ENCODE results near the gene SLC27A5. TPM values are rescaled to one million over a fixed set of nuclear protein-coding genes. Genes with fewer than 3 reads are reported as not detected.
A peak's percentile ranks its signal among the peaks of the same experiment; 100 is the strongest.

The SLC27A5 gene
- total and polyA plus RNA-seq, 9 of the 15 experiments (the other 6 are each of a cell fraction or from before 2014, with no cell fraction given): 42.2 to 318 (median 64.7) TPM

GRCh38 chr19:58519355-58520256 lies 7.8 kb upstream of the SLC27A5 start, which contains the start of gene ZBTB45 (continued):
- TF ChIP-seq, protein P1, sequence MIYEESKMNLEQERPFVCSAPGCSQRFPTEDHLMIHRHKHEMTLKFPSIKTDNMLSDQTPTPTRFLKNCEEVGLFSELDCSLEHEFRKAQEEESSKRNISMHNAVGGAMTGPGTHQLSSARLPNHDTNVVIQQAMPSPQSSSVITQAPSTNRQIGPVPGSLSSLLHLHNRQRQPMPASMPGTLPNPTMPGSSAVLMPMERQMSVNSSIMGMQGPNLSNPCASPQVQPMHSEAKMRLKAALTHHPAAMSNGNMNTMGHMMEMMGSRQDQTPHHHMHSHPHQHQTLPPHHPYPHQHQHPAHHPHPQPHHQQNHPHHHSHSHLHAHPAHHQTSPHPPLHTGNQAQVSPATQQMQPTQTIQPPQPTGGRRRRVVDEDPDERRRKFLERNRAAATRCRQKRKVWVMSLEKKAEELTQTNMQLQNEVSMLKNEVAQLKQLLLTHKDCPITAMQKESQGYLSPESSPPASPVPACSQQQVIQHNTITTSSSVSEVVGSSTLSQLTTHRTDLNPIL (CRISPR knock-in tag; IDR thresholded peaks at IDR 0.05): no peak
- TF ChIP-seq NR1H2 (CRISPR knock-in tag; IDR thresholded peaks at IDR 0.05): no peak
- no peak for TF ChIP-seq ILK (tag; IDR thresholded peaks at IDR 0.05; ENCODE audit: borderline replicate concordance, low read depth)
- no peak for TF ChIP-seq NFE2L1 (tag; IDR thresholded peaks at IDR 0.05; ENCODE audit: borderline replicate concordance, low read depth)
- TF ChIP-seq ZNF696 (CRISPR knock-in tag; conservative IDR thresholded peaks at IDR 0.05): no peak
- 0 out of 2 replicates have a peak, but pooled peaks have one; percentile 20 for TF ChIP-seq ZNF589 (CRISPR knock-in tag; IDR thresholded peaks at IDR 0.05; ENCODE audit: low read depth)
- TF ChIP-seq SUPT5H (IDR thresholded peaks at IDR 0.05): peak; percentile 84
- TF ChIP-seq KAT2B (IDR thresholded peaks at IDR 0.05; ENCODE audit: low read depth, low read length): no peak
- no peak for TF ChIP-seq BDP1 (IDR thresholded peaks at IDR 0.05; ENCODE audit: insufficient read depth, insufficient read length)
- peak; percentile 83; the same call in 1 of the 2 replicates for TF ChIP-seq RFX1 (IDR thresholded peaks at IDR 0.05)
- no peak for TF ChIP-seq RBM15 (IDR thresholded peaks at IDR 0.05; ENCODE audit: insufficient read depth, low read length)
- TF ChIP-seq ZFP1 (CRISPR knock-in tag; IDR thresholded peaks at IDR 0.05): no peak
- no peak for TF ChIP-seq ARHGAP35 (IDR thresholded peaks at IDR 0.05; ENCODE audit: partially characterized antibody)
- no peak for TF ChIP-seq ZNF408 (CRISPR knock-in tag; IDR thresholded peaks at IDR 0.05; ENCODE audit: low read depth)
- no peak for TF ChIP-seq BRF1 (IDR thresholded peaks at IDR 0.05; ENCODE audit: borderline replicate concordance, extremely low read depth, insufficient read length)
- TF ChIP-seq PBX2 (CRISPR knock-in tag; IDR thresholded peaks at IDR 0.05; ENCODE audit: low read depth): no peak
- peak; percentile 44 for TF ChIP-seq PBX2 (tag; conservative IDR thresholded peaks at IDR 0.05; ENCODE audit: low read depth)
- no peak for TF ChIP-seq SAFB (IDR thresholded peaks at IDR 0.05; ENCODE audit: borderline replicate concordance, low read depth, low read length)
- TF ChIP-seq ZNF668 (CRISPR knock-in tag; IDR thresholded peaks at IDR 0.05): no peak
- 0 out of 2 replicates have a peak, but pooled peaks have one; percentile 7 for TF ChIP-seq SMARCA4 (IDR thresholded peaks at IDR 0.05)
- no peak; the same call in 1 of the 2 replicates for TF ChIP-seq ELK1 (CRISPR knock-in tag; IDR thresholded peaks at IDR 0.05)
- no peak for TF ChIP-seq DMBX1 (CRISPR knock-in tag; IDR thresholded peaks at IDR 0.05; ENCODE audit: borderline replicate concordance)
- peak; percentile 96 for TF ChIP-seq POLR2G (IDR thresholded peaks at IDR 0.05; ENCODE audit: low read depth, low read length)
- TF ChIP-seq EP300 (IDR thresholded peaks at IDR 0.05; ENCODE audit: low read length): peak; percentile 15; the same call in 1 of the 2 replicates

Measured in K562 (cell line).